ENCODE measurements around the gene LNX1.

DNA sequence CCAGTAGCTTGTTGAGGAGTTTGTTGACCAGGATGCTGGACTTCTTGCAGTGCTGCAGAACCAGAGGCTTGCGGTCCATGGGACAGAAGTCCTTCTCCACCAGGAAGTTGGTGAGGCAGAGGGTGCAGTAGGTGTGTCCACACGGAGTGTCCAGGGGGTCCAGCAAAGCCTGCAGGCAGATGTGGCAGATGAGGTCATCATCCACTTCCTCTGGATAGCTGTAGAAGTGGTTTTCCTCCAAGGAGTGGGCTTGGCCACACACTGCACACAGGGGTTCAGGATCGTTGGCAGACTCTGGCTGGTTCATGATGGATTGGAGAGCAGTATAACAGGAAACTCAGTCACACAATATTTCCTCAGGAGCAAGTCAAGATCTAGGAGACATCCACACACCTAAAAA lies 17.6 kb downstream of the LNX1 start:
- TF ChIP-seq, protein P1, sequence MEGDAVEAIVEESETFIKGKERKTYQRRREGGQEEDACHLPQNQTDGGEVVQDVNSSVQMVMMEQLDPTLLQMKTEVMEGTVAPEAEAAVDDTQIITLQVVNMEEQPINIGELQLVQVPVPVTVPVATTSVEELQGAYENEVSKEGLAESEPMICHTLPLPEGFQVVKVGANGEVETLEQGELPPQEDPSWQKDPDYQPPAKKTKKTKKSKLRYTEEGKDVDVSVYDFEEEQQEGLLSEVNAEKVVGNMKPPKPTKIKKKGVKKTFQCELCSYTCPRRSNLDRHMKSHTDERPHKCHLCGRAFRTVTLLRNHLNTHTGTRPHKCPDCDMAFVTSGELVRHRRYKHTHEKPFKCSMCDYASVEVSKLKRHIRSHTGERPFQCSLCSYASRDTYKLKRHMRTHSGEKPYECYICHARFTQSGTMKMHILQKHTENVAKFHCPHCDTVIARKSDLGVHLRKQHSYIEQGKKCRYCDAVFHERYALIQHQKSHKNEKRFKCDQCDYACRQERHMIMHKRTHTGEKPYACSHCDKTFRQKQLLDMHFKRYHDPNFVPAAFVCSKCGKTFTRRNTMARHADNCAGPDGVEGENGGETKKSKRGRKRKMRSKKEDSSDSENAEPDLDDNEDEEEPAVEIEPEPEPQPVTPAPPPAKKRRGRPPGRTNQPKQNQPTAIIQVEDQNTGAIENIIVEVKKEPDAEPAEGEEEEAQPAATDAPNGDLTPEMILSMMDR (IDR thresholded peaks at IDR 0.05), result no peak
- TF ChIP-seq EP300 (IDR thresholded peaks at IDR 0.05) (no peak), POLR2A (IDR thresholded peaks at IDR 0.05) (no peak)
